Neural progenitor cell (in vitro differentiated cells): ENCODE data around the gene EDC4. TPM values are rescaled to one million over a fixed set of nuclear protein-coding genes. Genes with fewer than 3 reads are reported as not detected.

Source experiments
- DNase-seq: peaks from one replicate; pipeline ENCODE4 v3.0.0-alpha.2; 2016; ENCODE audit warnings: low spot score
- H2AFZ ChIP-seq: fragments of 200-600 bp; sonication (generic); replicated peaks from 2 replicates; pipeline ENCODE4 v1.6.1; 2016; ENCODE audit warnings: antibody characterized with exemption
- H3F3A ChIP-seq: fragments of 200-600 bp; sonication (generic); 2 replicates; pipeline ENCODE4 v1.6.1; 2016; ENCODE audit warnings: antibody characterized with exemption, low read depth
- H3K27ac ChIP-seq: fragments of 200-600 bp; sonication (generic); 2 replicates; pipeline ENCODE4 v1.5.1; 2016; ENCODE audit warnings: mild to moderate bottlenecking
- H3K27me3 ChIP-seq: fragments of 200-600 bp; sonication (generic); 2 replicates; pipeline ENCODE4 v1.6.1; 2016; ENCODE audit warnings: mild to moderate bottlenecking, moderate library complexity
- H3K36me3 ChIP-seq: fragments of 200-600 bp; sonication (generic); 2 replicates; pipeline ENCODE4 v1.5.1; 2016
- H3K4me1 ChIP-seq: fragments of 200-600 bp; sonication (generic); 2 replicates; pipeline ENCODE4 v1.6.1; 2016; ENCODE audit warnings: mixed run types
- H3K4me2 ChIP-seq: fragments of 200-600 bp; sonication (generic); 2 replicates; pipeline ENCODE4 v1.6.1; 2016
- H3K4me3 ChIP-seq: fragments of 200-600 bp; sonication (generic); 2 replicates; pipeline ENCODE4 v1.5.1; 2016
- H3K79me2 ChIP-seq: fragments of 200-600 bp; sonication (generic); 2 replicates; pipeline ENCODE4 v1.6.1; 2016; ENCODE audit warnings: low read depth
- H3K9ac ChIP-seq: fragments of 200-600 bp; sonication (generic); 2 replicates; pipeline ENCODE4 v1.6.1; 2016
- H3K9me3 ChIP-seq: fragments of 200-600 bp; sonication (generic); 2 replicates; pipeline ENCODE4 v1.5.1; 2016; ENCODE audit warnings: low read depth
- H4K20me1 ChIP-seq: fragments of 200-600 bp; sonication (generic); 2 replicates; pipeline ENCODE4 v1.6.1; 2016; ENCODE audit warnings: low read depth
- H3K27ac Mint-ChIP-seq: 3 replicates; pipeline ENCODE4 v1.8.0; 2021; ENCODE audit warnings: mixed read lengths
- H3K27me3 Mint-ChIP-seq: 2 replicates; pipeline ENCODE4 v1.8.0; 2022; ENCODE audit warnings: low read depth, mild to moderate bottlenecking, inconsistent platforms, moderate library complexity, mixed read lengths; ENCODE audit not compliant: insufficient read depth
- H3K36me3 Mint-ChIP-seq: 3 replicates; pipeline ENCODE4 v1.8.0; 2021; ENCODE audit warnings: mixed read lengths
- H3K4me1 Mint-ChIP-seq: 3 replicates; pipeline ENCODE4 v1.8.0; 2021; ENCODE audit warnings: mixed read lengths
- H3K4me3 Mint-ChIP-seq: 3 replicates; pipeline ENCODE4 v1.8.0; 2021; ENCODE audit warnings: mild to moderate bottlenecking, moderate library complexity, mixed read lengths
- H3K9me3 Mint-ChIP-seq: 3 replicates; pipeline ENCODE4 v1.8.0; 2020; ENCODE audit warnings: mixed read lengths
- EZH2 ChIP-seq: fragments of 200-600 bp; sonication (generic); IDR thresholded peaks from 2 replicates; pipeline ENCODE4 v1.6.1; 2017; ENCODE audit warnings: antibody characterized with exemption, mild to moderate bottlenecking, moderate library complexity
- EZH2phosphoT487 ChIP-seq: fragments of 200-600 bp; sonication (generic); IDR thresholded peaks from 2 replicates; pipeline ENCODE4 v1.6.1; 2017; ENCODE audit warnings: antibody characterized with exemption
- total RNA-seq: library from RNA; depleted of rRNA; stranded (reverse); fragments of >200 nt; gene quantifications from 2 replicates; pipeline ENCODE4 v1.2.3, GENCODE V29; 2015; ENCODE audit warnings: low replicate concordance
- TF ChIP-seq, protein P1 (sequence below): fragments of 200-600 bp; sonication (generic); IDR thresholded peaks from 2 replicates; pipeline ENCODE4 v1.5.1; 2017; ENCODE audit warnings: antibody characterized with exemption, mild to moderate bottlenecking

Gene EDC4
- total RNA-seq, 1 donor from 2014 or later: 32.7 TPM

DNA sequence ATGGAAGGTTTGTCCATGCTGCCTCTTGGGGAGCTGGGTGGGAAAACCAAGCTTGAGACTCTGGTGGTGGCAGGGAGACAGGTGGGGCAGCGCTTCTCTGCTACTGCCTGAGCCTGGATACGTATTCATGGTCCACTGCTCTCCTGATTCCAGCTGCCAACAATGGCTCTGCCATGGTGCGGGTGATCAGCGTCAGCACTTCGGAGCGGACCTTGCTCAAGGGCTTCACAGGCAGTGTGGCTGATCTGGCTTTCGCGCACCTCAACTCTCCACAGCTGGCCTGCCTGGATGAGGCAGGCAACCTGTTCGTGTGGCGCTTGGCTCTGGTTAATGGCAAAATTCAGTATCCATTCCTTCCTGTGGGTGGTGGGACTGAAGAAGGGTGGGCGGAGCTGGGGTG lies 4.2 kb downstream of the EDC4 start:
- peak overlapping the region; percentile 17 for H3K4me3 Mint-ChIP-seq
- H3K36me3 Mint-ChIP-seq: peaks cover 9% of the 10 kb centered on the region

DNA sequence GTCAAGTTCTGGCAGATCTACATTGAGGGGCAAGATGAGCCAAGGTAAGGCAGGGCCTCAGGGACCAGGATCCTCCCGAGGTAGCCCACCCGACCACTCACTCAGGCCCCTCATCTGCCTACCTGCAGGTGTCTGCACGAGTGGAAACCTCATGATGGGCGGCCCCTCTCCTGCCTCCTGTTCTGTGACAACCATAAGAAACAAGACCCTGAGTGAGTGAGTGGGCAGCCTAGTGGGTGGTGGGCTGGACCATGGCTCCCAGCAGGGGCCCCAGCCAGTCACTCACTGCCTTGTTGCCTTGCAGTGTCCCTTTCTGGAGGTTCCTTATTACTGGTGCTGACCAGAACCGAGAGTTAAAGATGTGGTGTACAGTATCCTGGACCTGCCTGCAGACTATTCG lies 5.4 kb downstream of the EDC4 start:
- Histone ChIP-seq H3K4me2 (no peak overlapping the region), H3K4me3 (no peak overlapping the region), H3K4me1 (peaks cover 5% of the 10 kb centered on the region), H3K9ac (no peak overlapping the region), H3K9me3 (no peaks in the 10 kb centered on the region), H3K27me3 (no peaks in the 10 kb centered on the region), H4K20me1 (peaks cover 18% of the 10 kb centered on the region), H3K27ac (no peak overlapping the region), H2AFZ (no peak overlapping the region), H3K79me2 (peaks cover 28% of the 10 kb centered on the region), H3F3A (no peaks in the 10 kb centered on the region), H3K36me3 (no peaks in the 10 kb centered on the region)
- Mint-ChIP-seq H3K9me3 (no peaks in the 10 kb centered on the region), H3K27me3 (peaks cover 2% of the 10 kb centered on the region), H3K4me1 (peaks cover 18% of the 10 kb centered on the region), H3K4me3 (no peak overlapping the region), H3K36me3 (peaks cover 13% of the 10 kb centered on the region), H3K27ac (no peak overlapping the region)
- DNase-seq: no peak
- no peak for TF ChIP-seq EZH2
- TF ChIP-seq EZH2phosphoT487: no peak
- TF ChIP-seq, protein P1, sequence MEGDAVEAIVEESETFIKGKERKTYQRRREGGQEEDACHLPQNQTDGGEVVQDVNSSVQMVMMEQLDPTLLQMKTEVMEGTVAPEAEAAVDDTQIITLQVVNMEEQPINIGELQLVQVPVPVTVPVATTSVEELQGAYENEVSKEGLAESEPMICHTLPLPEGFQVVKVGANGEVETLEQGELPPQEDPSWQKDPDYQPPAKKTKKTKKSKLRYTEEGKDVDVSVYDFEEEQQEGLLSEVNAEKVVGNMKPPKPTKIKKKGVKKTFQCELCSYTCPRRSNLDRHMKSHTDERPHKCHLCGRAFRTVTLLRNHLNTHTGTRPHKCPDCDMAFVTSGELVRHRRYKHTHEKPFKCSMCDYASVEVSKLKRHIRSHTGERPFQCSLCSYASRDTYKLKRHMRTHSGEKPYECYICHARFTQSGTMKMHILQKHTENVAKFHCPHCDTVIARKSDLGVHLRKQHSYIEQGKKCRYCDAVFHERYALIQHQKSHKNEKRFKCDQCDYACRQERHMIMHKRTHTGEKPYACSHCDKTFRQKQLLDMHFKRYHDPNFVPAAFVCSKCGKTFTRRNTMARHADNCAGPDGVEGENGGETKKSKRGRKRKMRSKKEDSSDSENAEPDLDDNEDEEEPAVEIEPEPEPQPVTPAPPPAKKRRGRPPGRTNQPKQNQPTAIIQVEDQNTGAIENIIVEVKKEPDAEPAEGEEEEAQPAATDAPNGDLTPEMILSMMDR: no peak

More for the DNA sequence above, 4.2 kb downstream of the EDC4 start:
- peaks cover 6% of the 10 kb centered on the region for H3K27me3 Mint-ChIP-seq
- Histone ChIP-seq H3K27ac (no peak overlapping the region), H3K4me3 (no peak overlapping the region), H3K79me2 (peaks cover 30% of the 10 kb centered on the region), H4K20me1 (peaks cover 14% of the 10 kb centered on the region), H3K9me3 (no peaks in the 10 kb centered on the region), H3K4me1 (peaks cover 9% of the 10 kb centered on the region), H3F3A (peaks cover 9% of the 10 kb centered on the region), H3K36me3 (no peaks in the 10 kb centered on the region), H2AFZ (no peak overlapping the region), H3K4me2 (no peak overlapping the region), H3K9ac (no peak overlapping the region), H3K27me3 (no peaks in the 10 kb centered on the region)
- no peak for DNase-seq
- TF ChIP-seq, protein P1: no peak
- TF ChIP-seq EZH2 (no peak), EZH2phosphoT487 (no peak)
- H3K27ac Mint-ChIP-seq: no peak overlapping the region
- no peaks in the 10 kb centered on the region for H3K9me3 Mint-ChIP-seq
- H3K4me1 Mint-ChIP-seq: peaks cover 18% of the 10 kb centered on the region

DNA sequence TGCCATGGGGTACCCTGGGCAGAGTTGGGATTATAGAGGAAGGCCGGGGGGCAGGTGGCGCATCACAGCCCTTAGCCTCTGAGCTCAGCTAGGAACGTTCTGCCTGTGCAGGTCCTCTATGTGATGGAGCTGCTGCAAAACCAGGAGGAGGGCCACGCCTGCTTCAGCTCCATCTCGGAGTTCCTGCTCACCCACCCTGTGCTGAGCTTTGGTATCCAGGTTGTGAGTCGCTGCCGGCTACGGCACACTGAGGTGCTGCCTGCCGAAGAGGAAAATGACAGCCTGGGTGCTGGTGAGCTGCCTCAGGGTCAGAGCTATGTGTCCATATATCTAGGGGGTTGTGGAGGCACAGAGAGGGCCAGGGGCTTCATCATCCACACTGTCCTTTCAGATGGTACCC lies 6.0 kb downstream of the EDC4 start:
- Mint-ChIP-seq H3K27ac (no peak overlapping the region), H3K27me3 (peaks cover 2% of the 10 kb centered on the region), H3K36me3 (peaks cover 15% of the 10 kb centered on the region), H3K4me1 (peaks cover 14% of the 10 kb centered on the region), H3K4me3 (no peak overlapping the region), H3K9me3 (no peaks in the 10 kb centered on the region)
- Histone ChIP-seq H3K79me2 (peaks cover 22% of the 10 kb centered on the region), H3K4me3 (no peak overlapping the region), H3K9ac (no peak overlapping the region), H2AFZ (no peak overlapping the region), H4K20me1 (peaks cover 21% of the 10 kb centered on the region), H3K36me3 (no peaks in the 10 kb centered on the region), H3K9me3 (no peaks in the 10 kb centered on the region), H3F3A (peaks cover 6% of the 10 kb centered on the region), H3K4me1 (peaks cover 3% of the 10 kb centered on the region), H3K27me3 (no peaks in the 10 kb centered on the region), H3K27ac (no peak overlapping the region), H3K4me2 (no peak overlapping the region)
- TF ChIP-seq, protein P1: no peak
- TF ChIP-seq EZH2 (no peak), EZH2phosphoT487 (no peak)
- DNase-seq: no peak
